ENCODE data around the gene CD109.

Gene CD109
- 2.3 to 2.9 (median 2.3) reads per million in 3 donors for total RNA-seq

GRCh38 chr6:73695619-73696421 lies at the start of gene CD109:
Gene CD109, plus strand, starts transcription at chr6:73696203. Its CDS starts 13 bp downstream, at chr6:73696216.
- Histone ChIP-seq H3K4me1 (ENCODE audit: control insufficient read depth, insufficient read depth, low read length, poor library complexity, severe bottlenecking) (no peaks in the 10 kb centered on the region), H3K4me3 (ENCODE audit: insufficient read depth, low read depth, low read length, poor library complexity, severe bottlenecking) (peak within 1 kb of the TSS; percentile 59), H3K9me3 (ENCODE audit: control insufficient read depth, low read length) (no peaks in the 10 kb centered on the region), H3K27me3 (replicated peaks; ENCODE audit: control insufficient read depth, insufficient read depth, low read length, poor library complexity, severe bottlenecking) (peaks cover 5% of the 10 kb centered on the region), H3K27ac (ENCODE audit: insufficient read depth, low read length, poor library complexity, severe bottlenecking) (no peak within 1 kb of the TSS), H3K36me3 (ENCODE audit: control insufficient read depth, insufficient read depth, low read length) (no peaks in the 10 kb centered on the region)
- peak; percentile 1 to 12 (median 11) for DNase-seq

- H3K4me3 ChIP-seq (ENCODE audit: insufficient read depth, low read depth, low read length, poor library complexity, severe bottlenecking): no peak overlapping the region
- no peaks in the 10 kb centered on the region for H3K9me3 ChIP-seq (ENCODE audit: control insufficient read depth, low read length)
- DNase-seq: no peak
- H3K27me3 ChIP-seq (replicated peaks; ENCODE audit: control insufficient read depth, insufficient read depth, low read length, poor library complexity, severe bottlenecking): no peaks in the 10 kb centered on the region
- peaks cover 4% of the 10 kb centered on the region for H3K4me1 ChIP-seq (ENCODE audit: control insufficient read depth, insufficient read depth, low read length, poor library complexity, severe bottlenecking)
- H3K36me3 ChIP-seq (ENCODE audit: control insufficient read depth, insufficient read depth, low read length): peaks cover 5% of the 10 kb centered on the region
- no peak overlapping the region for H3K27ac ChIP-seq (ENCODE audit: insufficient read depth, low read length, poor library complexity, severe bottlenecking)
Observed at GRCh38 chr6:73648166-73648565, 47.8 kb upstream of the CD109 start.

DNA sequence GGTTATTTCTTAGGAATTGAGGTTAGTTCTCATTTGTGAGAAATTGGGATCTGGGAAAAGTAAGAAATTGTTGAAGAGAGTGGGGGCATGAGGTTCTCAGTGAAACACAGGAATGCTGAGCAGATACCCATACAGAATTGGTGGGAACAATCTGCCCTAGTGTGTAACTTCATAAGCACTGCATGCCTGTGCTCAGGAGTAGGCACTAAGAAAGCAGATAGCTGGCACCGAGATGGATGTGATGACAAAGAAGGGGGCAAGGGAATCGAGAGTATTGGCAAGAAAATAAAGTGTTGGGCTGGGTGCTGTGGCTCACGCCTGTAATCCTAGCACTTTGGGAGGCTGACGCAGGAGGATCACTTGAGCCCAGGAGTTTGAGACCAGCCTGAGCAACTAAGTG lies 46.2 kb upstream of the CD109 start:
- no peak for DNase-seq
- Histone ChIP-seq H3K9me3 (ENCODE audit: control insufficient read depth, low read length) (no peaks in the 10 kb centered on the region), H3K4me1 (ENCODE audit: control insufficient read depth, insufficient read depth, low read length, poor library complexity, severe bottlenecking) (peaks cover 4% of the 10 kb centered on the region), H3K36me3 (ENCODE audit: control insufficient read depth, insufficient read depth, low read length) (peaks cover 8% of the 10 kb centered on the region), H3K4me3 (ENCODE audit: insufficient read depth, low read depth, low read length, poor library complexity, severe bottlenecking) (no peak overlapping the region), H3K27ac (ENCODE audit: insufficient read depth, low read length, poor library complexity, severe bottlenecking) (no peak overlapping the region), H3K27me3 (replicated peaks; ENCODE audit: control insufficient read depth, insufficient read depth, low read length, poor library complexity, severe bottlenecking) (no peaks in the 10 kb centered on the region)

GRCh38 chr6:73652637-73653570 lies 43.1 kb upstream of the CD109 start:
- H3K27ac ChIP-seq (ENCODE audit: insufficient read depth, low read length, poor library complexity, severe bottlenecking): peak overlapping the region; percentile 99
- H3K4me3 ChIP-seq (ENCODE audit: insufficient read depth, low read depth, low read length, poor library complexity, severe bottlenecking): peak overlapping the region; percentile 100
- H3K36me3 ChIP-seq (ENCODE audit: control insufficient read depth, insufficient read depth, low read length): peaks cover 8% of the 10 kb centered on the region
- peak; percentile 50 to 61 (median 59) for DNase-seq
- no peaks in the 10 kb centered on the region for H3K27me3 ChIP-seq (replicated peaks; ENCODE audit: control insufficient read depth, insufficient read depth, low read length, poor library complexity, severe bottlenecking)
- H3K4me1 ChIP-seq (ENCODE audit: control insufficient read depth, insufficient read depth, low read length, poor library complexity, severe bottlenecking): peaks cover 10% of the 10 kb centered on the region
- H3K9me3 ChIP-seq (ENCODE audit: control insufficient read depth, low read length): no peaks in the 10 kb centered on the region

DNA sequence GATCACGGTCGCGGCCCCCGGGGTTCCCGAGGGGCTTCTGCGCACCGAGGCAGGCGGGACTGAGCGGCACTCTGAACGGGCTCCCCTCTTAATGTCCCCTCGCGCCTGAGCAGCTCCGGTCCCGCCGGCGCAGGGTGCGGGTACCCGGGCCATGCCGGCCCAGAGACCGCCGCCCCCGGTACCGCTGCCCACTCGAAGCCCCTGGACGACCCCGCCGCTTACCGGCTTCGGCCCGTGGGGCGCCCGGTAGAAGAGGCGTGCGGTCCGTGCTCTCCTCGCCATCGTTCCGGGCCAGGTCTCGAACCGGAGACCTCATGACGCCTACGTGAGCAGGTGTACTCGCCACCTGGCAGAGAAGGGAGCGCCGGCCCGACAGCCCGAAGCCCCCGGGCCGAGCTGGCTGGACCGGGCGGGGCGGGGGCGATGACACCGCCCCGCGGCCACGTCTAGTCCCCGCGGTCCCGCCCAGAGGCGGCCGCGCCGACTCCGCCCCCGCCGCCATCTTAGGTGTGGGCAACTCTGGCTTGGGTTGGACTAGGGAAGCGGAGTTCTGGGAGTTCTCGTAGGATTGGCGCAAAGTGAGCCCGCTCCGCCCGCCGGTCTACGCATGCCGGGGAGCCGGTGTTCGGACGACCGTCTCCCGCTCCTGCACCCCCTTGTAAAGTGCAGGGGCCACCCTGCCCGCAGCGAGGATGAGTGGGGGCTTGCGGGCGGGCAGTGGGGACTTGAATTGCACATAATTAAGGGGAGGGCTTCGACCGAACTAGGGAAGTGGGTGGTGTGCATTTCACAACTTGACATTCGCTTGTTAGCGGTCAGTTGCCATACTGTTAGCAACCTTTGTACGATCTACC lies 42.2 kb upstream of the CD109 start, which contains the start of gene SLC17A5:
Gene SLC17A5 (minus strand): TSS at position 422 of the 854 bp plus-strand sequence. CDS start 106 bp downstream, at position 316.
- H3K4me3 ChIP-seq (ENCODE audit: insufficient read depth, low read depth, low read length, poor library complexity, severe bottlenecking): peak within 1 kb of the TSS; percentile 100

DNA sequence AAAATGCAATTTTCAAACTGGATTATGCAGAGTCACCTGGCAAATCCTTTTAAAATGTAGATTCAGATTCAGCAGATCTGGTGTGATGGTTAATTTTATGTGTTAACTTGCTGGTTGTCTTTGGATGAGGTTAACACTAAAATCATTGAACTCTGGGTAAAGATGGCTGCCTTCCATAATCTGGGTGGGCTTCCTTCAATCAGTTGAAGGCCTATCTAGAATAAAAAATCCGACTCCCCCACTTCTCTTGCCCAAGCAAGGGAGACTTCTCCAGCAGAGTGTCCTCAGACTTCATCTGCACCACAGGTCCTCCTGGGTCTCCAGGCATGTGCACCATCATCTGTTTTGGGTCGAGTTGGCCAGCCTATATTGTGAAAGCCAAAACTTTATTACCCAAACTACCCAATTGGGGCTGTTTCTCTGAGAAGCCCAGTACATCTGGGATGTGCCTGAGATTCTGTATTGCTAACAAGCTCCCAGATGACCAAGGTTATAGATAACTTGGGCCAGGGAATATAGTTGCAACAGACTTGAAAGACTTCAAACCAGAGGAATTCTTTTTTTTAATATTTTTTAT lies 40.6 kb upstream of the CD109 start:
- no peaks in the 10 kb centered on the region for H3K27me3 ChIP-seq (replicated peaks; ENCODE audit: control insufficient read depth, insufficient read depth, low read length, poor library complexity, severe bottlenecking)
- peaks cover 10% of the 10 kb centered on the region for H3K4me1 ChIP-seq (ENCODE audit: control insufficient read depth, insufficient read depth, low read length, poor library complexity, severe bottlenecking)
- H3K36me3 ChIP-seq (ENCODE audit: control insufficient read depth, insufficient read depth, low read length): peaks cover 3% of the 10 kb centered on the region
- no peak overlapping the region for H3K27ac ChIP-seq (ENCODE audit: insufficient read depth, low read length, poor library complexity, severe bottlenecking)
- no peak for DNase-seq
- no peaks in the 10 kb centered on the region for H3K9me3 ChIP-seq (ENCODE audit: control insufficient read depth, low read length)
- H3K4me3 ChIP-seq (ENCODE audit: insufficient read depth, low read depth, low read length, poor library complexity, severe bottlenecking): peak overlapping the region; percentile 100

More for the DNA sequence above, 42.2 kb upstream of the CD109 start, which contains the start of gene SLC17A5:
- Histone ChIP-seq H3K4me1 (ENCODE audit: control insufficient read depth, insufficient read depth, low read length, poor library complexity, severe bottlenecking) (peaks cover 10% of the 10 kb centered on the region), H3K36me3 (ENCODE audit: control insufficient read depth, insufficient read depth, low read length) (peaks cover 3% of the 10 kb centered on the region), H3K9me3 (ENCODE audit: control insufficient read depth, low read length) (no peaks in the 10 kb centered on the region), H3K27me3 (replicated peaks; ENCODE audit: control insufficient read depth, insufficient read depth, low read length, poor library complexity, severe bottlenecking) (no peaks in the 10 kb centered on the region), H3K27ac (ENCODE audit: insufficient read depth, low read length, poor library complexity, severe bottlenecking) (peak within 1 kb of the TSS; percentile 99)
- peak; percentile 81 to 90 (median 89) for DNase-seq

DNA sequence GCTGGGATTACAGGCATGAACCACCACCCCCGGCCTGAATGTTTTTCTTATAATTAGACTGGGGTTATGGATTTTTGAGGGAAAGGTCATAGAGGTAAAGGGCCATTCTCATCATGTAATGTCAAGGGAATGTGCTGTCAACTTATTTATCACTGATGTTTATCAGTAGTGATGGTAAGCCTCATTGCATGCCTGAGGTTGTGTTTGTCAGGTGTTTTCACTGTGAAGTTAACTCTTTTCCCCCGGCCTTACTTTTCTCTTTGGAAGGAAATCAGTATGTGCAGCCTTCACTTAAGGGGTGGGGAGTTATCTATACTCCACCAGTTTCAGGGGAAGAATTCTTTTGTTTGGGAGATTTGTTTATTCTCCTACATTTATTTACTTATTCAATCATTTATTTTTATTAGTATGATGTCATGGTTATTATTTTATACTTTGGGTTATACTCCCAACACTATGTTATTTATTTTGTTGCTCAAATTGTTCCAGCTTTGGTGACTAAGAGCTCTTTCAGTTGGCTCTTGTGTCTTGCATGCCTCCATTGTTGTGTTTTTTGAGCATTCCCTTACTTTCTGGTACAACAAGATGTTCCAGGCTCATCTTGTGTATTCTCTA lies 39.4 kb upstream of the CD109 start:
- no peaks in the 10 kb centered on the region for H3K27me3 ChIP-seq (replicated peaks; ENCODE audit: control insufficient read depth, insufficient read depth, low read length, poor library complexity, severe bottlenecking)
- H3K36me3 ChIP-seq (ENCODE audit: control insufficient read depth, insufficient read depth, low read length): peaks cover 3% of the 10 kb centered on the region
- H3K9me3 ChIP-seq (ENCODE audit: control insufficient read depth, low read length): no peaks in the 10 kb centered on the region
- no peak for DNase-seq
- no peak overlapping the region for H3K27ac ChIP-seq (ENCODE audit: insufficient read depth, low read length, poor library complexity, severe bottlenecking)
- H3K4me1 ChIP-seq (ENCODE audit: control insufficient read depth, insufficient read depth, low read length, poor library complexity, severe bottlenecking): peaks cover 10% of the 10 kb centered on the region
- H3K4me3 ChIP-seq (ENCODE audit: insufficient read depth, low read depth, low read length, poor library complexity, severe bottlenecking): no peak overlapping the region

DNA sequence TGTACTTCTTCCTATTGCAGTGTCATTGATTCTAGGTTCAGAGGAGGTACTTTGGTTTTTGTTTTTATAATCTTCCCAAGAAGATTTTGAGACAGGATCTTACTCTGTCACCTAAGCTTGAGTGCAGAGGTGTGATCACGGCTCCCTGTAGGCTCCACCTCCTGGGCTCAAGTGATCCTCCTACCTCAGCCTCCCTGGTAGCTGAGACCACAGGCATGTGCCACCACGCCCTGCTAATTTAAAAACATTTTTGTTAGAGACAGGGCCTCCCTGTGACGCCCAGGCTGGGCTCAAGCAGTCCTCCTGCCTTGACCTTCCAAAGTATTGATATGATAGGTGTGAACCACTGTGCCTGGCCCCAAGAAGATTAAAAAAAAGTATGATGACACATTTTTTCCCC lies 38.8 kb upstream of the CD109 start:
- H3K27me3 ChIP-seq (replicated peaks; ENCODE audit: control insufficient read depth, insufficient read depth, low read length, poor library complexity, severe bottlenecking): no peaks in the 10 kb centered on the region
- H3K9me3 ChIP-seq (ENCODE audit: control insufficient read depth, low read length): no peaks in the 10 kb centered on the region
- DNase-seq: no peak
- H3K4me1 ChIP-seq (ENCODE audit: control insufficient read depth, insufficient read depth, low read length, poor library complexity, severe bottlenecking): peaks cover 6% of the 10 kb centered on the region
- H3K4me3 ChIP-seq (ENCODE audit: insufficient read depth, low read depth, low read length, poor library complexity, severe bottlenecking): no peak overlapping the region
- H3K36me3 ChIP-seq (ENCODE audit: control insufficient read depth, insufficient read depth, low read length): peaks cover 3% of the 10 kb centered on the region
- no peak overlapping the region for H3K27ac ChIP-seq (ENCODE audit: insufficient read depth, low read length, poor library complexity, severe bottlenecking)

DNA sequence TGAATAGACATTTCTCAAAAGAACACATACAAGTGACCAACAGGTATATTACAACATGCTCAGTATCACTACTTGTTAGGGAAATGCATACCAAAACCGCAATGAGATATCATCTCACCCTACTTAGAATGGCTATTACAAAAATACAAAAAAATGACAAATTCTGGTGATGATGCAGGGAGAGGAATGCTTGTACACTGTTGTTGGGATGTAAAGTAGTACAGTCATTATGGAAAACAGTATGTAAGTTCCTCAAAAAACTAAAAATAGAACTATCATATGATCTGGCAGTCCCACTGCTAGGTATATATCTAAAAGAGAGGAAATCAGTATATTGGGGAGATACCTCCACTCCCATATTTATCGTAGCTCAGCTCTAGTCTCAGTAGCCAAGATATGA lies 31.3 kb upstream of the CD109 start:
- peaks cover 4% of the 10 kb centered on the region for H3K27me3 ChIP-seq (replicated peaks; ENCODE audit: control insufficient read depth, insufficient read depth, low read length, poor library complexity, severe bottlenecking)
- no peak for DNase-seq
- H3K4me3 ChIP-seq (ENCODE audit: insufficient read depth, low read depth, low read length, poor library complexity, severe bottlenecking): no peak overlapping the region

More for the DNA sequence above, 31.3 kb upstream of the CD109 start:
- no peaks in the 10 kb centered on the region for H3K4me1 ChIP-seq (ENCODE audit: control insufficient read depth, insufficient read depth, low read length, poor library complexity, severe bottlenecking)
- H3K36me3 ChIP-seq (ENCODE audit: control insufficient read depth, insufficient read depth, low read length): no peaks in the 10 kb centered on the region
- no peaks in the 10 kb centered on the region for H3K9me3 ChIP-seq (ENCODE audit: control insufficient read depth, low read length)
- no peak overlapping the region for H3K27ac ChIP-seq (ENCODE audit: insufficient read depth, low read length, poor library complexity, severe bottlenecking)
